ENCODE results near the gene BAHCC1. TPM values are rescaled to one million over a fixed set of nuclear protein-coding genes. Genes with fewer than 3 reads are reported as not detected.

BAHCC1 gene
- total RNA-seq, 6 donors from 2014 or later, result 8.2 to 81.7 (median 21.0) TPM

GRCh38 chr17:81403671-81404534, 8.6 kb downstream of the BAHCC1 start:
- peak in 1 of 2 donors; percentile 88 for DNase-seq
- H3K9me3 ChIP-seq, result no peaks in the 10 kb centered on the region
- H3K27me3 ChIP-seq, result no peaks in the 10 kb centered on the region
- 56 to 60% methylated on average over 37 to 39 of the region's 39 CpGs for WGBS, 2 donors
- no peaks in the 10 kb centered on the region for H3K36me3 ChIP-seq
- H3K4me1 ChIP-seq, result peaks cover 42 to 67% (median 47%) of the 10 kb centered on the region in 4 donors
- peak overlapping the region in 3 of 4 donors; percentile 10 to 36 (median 27) for H3K4me3 ChIP-seq
- H3K27ac ChIP-seq, result peak overlapping the region; percentile 79 to 99 (median 96)
- no peak for ATAC-seq (ENCODE audit: low FRiP score in 2 of 2)
- TF ChIP-seq EP300 (IDR thresholded peaks at IDR 0.05) (no peak), POLR2AphosphoS5 (IDR thresholded peaks at IDR 0.05) (peak in 1 of 2 donors; percentile 20)

- Histone ChIP-seq H3K36me3 (no peaks in the 10 kb centered on the region), H3K4me3 (no peak overlapping the region), H3K9me3 (no peaks in the 10 kb centered on the region), H3K27me3 (no peaks in the 10 kb centered on the region), H3K4me1 (peaks cover 42 to 68% (median 49%) of the 10 kb centered on the region in 4 donors), H3K27ac (peak overlapping the region; percentile 79 to 99 (median 96))
- TF ChIP-seq POLR2A (IDR thresholded peaks at IDR 0.05) (no peak), EP300 (IDR thresholded peaks at IDR 0.05) (no peak), CTCF (IDR thresholded peaks at IDR 0.05) (no peak), POLR2AphosphoS5 (IDR thresholded peaks at IDR 0.05) (no peak)
- DNase-seq (no peak), ATAC-seq (ENCODE audit: low FRiP score in 2 of 2) (no peak)
- WGBS, 2 donors, result 61 to 68% methylated on average over 11 of the region's 11 CpGs
Observed at GRCh38 chr17:81404558-81405165, 9.4 kb downstream of the BAHCC1 start.

- TF ChIP-seq CTCF (IDR thresholded peaks at IDR 0.05), result no peak
- peak; percentile 36 to 42 for TF ChIP-seq POLR2AphosphoS5 (IDR thresholded peaks at IDR 0.05)
- TF ChIP-seq POLR2A (IDR thresholded peaks at IDR 0.05), result no peak
- no peak for TF ChIP-seq EP300 (IDR thresholded peaks at IDR 0.05)
- Histone ChIP-seq H3K4me3 (no peak overlapping the region), H3K36me3 (no peaks in the 10 kb centered on the region), H3K27ac (peak overlapping the region in 3 of 4 donors; percentile 79 to 99 (median 98)), H3K27me3 (no peaks in the 10 kb centered on the region), H3K4me1 (peaks cover 39 to 64% (median 46%) of the 10 kb centered on the region in 4 donors), H3K9me3 (no peaks in the 10 kb centered on the region)
- no peak for DNase-seq
- ATAC-seq (ENCODE audit: low FRiP score in 2 of 2), result no peak
- 55 to 63% methylated on average over 6 to 7 of the region's 7 CpGs for WGBS, 2 donors
Observed at GRCh38 chr17:81405411-81405872, 10.2 kb downstream of the BAHCC1 start.

GRCh38 chr17:81406117-81406953, 11.1 kb downstream of the BAHCC1 start:
- peaks cover 30 to 58% (median 37%) of the 10 kb centered on the region in 4 donors for H3K4me1 ChIP-seq
- ATAC-seq (ENCODE audit: low FRiP score in 2 of 2), result no peak
- H3K9me3 ChIP-seq, result no peaks in the 10 kb centered on the region
- DNase-seq, result peak in 1 of 2 donors; percentile 77
- H3K27ac ChIP-seq, result peak overlapping the region in 3 of 4 donors; percentile 79 to 99 (median 98)
- no peak overlapping the region for H3K4me3 ChIP-seq
- WGBS, 2 donors, result 80 to 91% methylated on average over 37 to 40 of the region's 42 CpGs
- no peaks in the 10 kb centered on the region for H3K36me3 ChIP-seq
- no peaks in the 10 kb centered on the region for H3K27me3 ChIP-seq
- TF ChIP-seq EP300 (IDR thresholded peaks at IDR 0.05), result no peak
- TF ChIP-seq POLR2A (IDR thresholded peaks at IDR 0.05), result no peak
- no peak for TF ChIP-seq CTCF (IDR thresholded peaks at IDR 0.05)
- no peak for TF ChIP-seq POLR2AphosphoS5 (IDR thresholded peaks at IDR 0.05)
